Muscle of leg (tissue), 11 donors: Measurements from ENCODE around the gene ARHGEF39. TPM values are rescaled to one million over a fixed set of nuclear protein-coding genes. Genes with fewer than 3 reads are reported as not detected.

Experiments
- DNase-seq: peaks from one replicate; pipeline ENCODE4 v3.0.0; 2013
- H3K27ac ChIP-seq: one replicate; pipeline ENCODE4 v1.5.1; 2013; ENCODE audit warnings: mild to moderate bottlenecking, low read length, control low read depth
- H3K27me3 ChIP-seq: one replicate; pipeline ENCODE4 v1.6.1; 2013; ENCODE audit warnings: low read length; ENCODE audit not compliant: control insufficient read depth, insufficient read depth
- H3K36me3 ChIP-seq: one replicate; pipeline ENCODE4 v1.6.1; 2013; ENCODE audit warnings: low read length; ENCODE audit not compliant: control insufficient read depth, insufficient read depth
- H3K4me1 ChIP-seq: one replicate; pipeline ENCODE4 v1.6.1; 2013; ENCODE audit warnings: low read length; ENCODE audit not compliant: control insufficient read depth, insufficient read depth
- H3K4me3 ChIP-seq: one replicate; pipeline ENCODE4 v1.5.1; 2013; ENCODE audit warnings: low read length, control low read depth
- H3K9me3 ChIP-seq: replicated peaks from 2 replicates; pipeline ENCODE4 v1.6.1; 2013; ENCODE audit warnings: low read depth, low read length; ENCODE audit not compliant: control insufficient read depth
- WGBS: methylation state at CpG from one replicate; pipeline ENCODE4 v1.1.5; 2013; ENCODE audit warnings: missing lambda C conversion rate; ENCODE audit not compliant: insufficient coverage; 5-methylcytosine and 5-hydroxymethylcytosine counted together
- polyA plus RNA-seq, 8 donors: library from polyadenylated mRNA; unstranded; fragments of 120-200 nt; gene quantifications; one replicate each; pipeline versions ENCODE4 v1.2.1 to v1.2.3, GENCODE V29; 2013; ENCODE audit warnings: inconsistent platforms in 1 of 8, low replicate concordance in 1 of 8; ENCODE audit not compliant: insufficient read length in 8 of 8, insufficient read depth in 1 of 8
- total RNA-seq: library from RNA; stranded (reverse); fragments of 120-200 nt; gene quantifications from one replicate; pipeline ENCODE4 v1.2.4, GENCODE V29; 2013

Gene ARHGEF39
- total and polyA plus RNA-seq, 9 donors, result 1.4 to 7.7 (median 5.5) TPM

DNA sequence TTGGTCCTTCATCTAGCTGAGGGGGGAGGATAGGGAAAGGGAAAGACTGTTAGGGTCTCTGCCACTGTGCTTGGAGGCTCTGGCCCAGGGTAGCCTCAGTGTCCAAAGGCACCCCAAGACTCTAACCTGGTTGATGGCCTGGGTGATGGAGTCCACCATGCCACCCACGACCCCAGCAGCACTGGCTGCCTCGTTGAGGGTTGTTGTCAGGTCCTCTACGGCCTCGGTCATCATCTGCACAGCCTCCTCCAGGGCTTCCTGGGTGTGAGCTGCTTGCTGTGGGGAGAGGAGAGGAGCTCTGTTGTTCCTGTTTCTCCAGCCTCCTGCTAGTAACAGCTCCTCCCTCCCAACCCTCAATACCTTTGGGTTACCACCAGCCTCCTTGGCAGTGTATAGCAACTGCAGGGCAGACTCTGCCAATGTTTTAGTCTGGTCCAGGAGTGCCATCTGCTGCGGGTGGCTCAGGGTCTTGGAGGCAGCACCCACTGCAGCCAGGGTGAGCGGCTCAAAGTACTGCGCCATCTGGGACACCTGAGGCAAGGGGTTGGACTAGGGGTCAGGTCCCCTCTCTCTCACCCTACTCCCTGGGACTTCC is 40.9 kb upstream of the ARHGEF39 start:
- no peaks in the 10 kb centered on the region for H3K4me1 ChIP-seq
- 91% methylated on average over 3 of the region's 7 CpGs for WGBS
- no peak for DNase-seq
- peaks cover 92% of the 10 kb centered on the region for H3K36me3 ChIP-seq
- no peaks in the 10 kb centered on the region for H3K27me3 ChIP-seq
- no peaks in the 10 kb centered on the region for H3K9me3 ChIP-seq
- H3K27ac ChIP-seq, result no peak overlapping the region
- H3K4me3 ChIP-seq, result no peak overlapping the region

DNA sequence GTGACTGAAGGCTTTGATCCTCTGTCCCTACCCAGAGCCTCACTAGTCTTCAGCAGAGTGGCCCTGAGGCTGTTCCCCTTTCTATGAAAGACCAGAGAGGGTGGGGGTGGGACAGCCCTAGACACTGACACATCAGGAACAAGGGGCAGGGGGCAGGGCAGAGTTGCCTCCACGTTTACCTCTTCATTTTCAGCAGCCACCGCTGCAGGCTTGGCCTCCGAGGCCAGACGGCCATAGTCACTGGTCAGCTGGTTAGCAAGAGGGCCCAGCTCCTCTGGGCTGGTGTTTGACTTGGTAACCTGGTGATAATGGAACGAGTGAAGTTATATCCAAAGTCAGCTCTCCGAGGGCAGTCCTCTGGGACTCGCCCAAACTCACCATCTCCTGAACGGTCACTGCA is 40.4 kb upstream of the ARHGEF39 start:
- no peaks in the 10 kb centered on the region for H3K27me3 ChIP-seq
- H3K27ac ChIP-seq, result no peak overlapping the region
- no peak overlapping the region for H3K4me3 ChIP-seq
- no peak for DNase-seq
- H3K9me3 ChIP-seq, result no peaks in the 10 kb centered on the region
- peaks cover 92% of the 10 kb centered on the region for H3K36me3 ChIP-seq
- H3K4me1 ChIP-seq, result no peaks in the 10 kb centered on the region
- 92% methylated on average over 8 of the region's 8 CpGs for WGBS

DNA sequence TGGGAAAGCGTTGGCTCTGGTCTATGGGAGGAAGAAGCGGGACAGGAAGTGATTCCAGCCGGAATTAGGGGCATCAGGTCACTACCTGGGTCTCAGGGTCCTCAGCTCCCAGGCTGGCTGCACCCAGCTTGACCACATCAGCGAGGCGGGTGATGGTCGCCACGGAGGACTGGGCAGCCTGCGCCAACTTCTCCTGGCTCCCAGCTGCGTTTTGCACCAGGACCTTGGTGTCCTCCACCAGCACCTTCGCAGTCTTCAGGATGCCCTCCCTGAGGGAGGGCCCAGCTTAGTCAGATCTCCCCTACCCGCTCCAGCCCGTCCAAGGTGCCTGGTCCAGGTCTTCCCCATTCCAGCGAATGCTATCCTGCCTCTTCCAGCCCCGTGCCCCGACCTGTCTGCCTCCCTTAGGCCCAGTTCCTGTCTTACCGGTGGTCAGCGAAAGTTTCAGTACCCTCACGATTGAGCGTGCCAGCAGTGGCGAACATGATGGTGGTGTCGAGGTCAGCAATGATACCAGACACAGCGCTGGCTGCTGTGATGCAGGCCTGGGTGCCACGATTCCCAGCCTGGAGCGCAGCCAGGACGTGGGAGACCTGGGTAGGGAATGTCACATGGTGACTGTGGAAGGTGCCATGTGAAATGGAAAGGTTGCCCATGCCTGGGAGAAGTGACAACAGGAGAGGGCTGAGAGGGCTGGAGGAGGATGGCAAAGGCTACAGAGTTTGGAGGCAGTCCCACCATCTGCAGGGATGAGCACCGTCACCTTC is 39.1 kb upstream of the ARHGEF39 start:
- H3K27ac ChIP-seq, result no peak overlapping the region
- H3K36me3 ChIP-seq, result peaks cover 98% of the 10 kb centered on the region
- H3K4me3 ChIP-seq, result no peak overlapping the region
- no peaks in the 10 kb centered on the region for H3K27me3 ChIP-seq
- no peaks in the 10 kb centered on the region for H3K4me1 ChIP-seq
- no peak for DNase-seq
- no peaks in the 10 kb centered on the region for H3K9me3 ChIP-seq
- WGBS, result 93% methylated on average over 26 of the region's 26 CpGs

DNA sequence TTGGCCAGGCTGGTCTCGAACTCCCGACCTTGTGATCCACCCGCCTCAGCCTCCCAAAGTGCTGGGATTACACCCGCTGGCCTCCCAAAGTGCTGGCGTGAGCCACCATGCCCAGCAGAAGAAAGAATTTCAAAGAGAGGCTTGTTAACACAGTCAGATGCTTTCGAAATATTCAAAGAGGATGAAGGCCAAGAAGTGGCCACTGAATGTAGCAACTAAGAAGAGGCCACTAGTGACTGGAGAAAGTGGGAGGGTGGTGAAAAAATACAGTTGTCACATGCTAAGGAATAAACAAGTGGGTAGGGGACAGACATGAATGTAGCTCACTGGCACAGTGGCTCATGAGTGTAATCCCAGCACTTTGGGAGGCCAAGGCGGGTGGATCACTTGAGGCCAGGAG is 37.7 kb upstream of the ARHGEF39 start:
- Histone ChIP-seq H3K9me3 (no peaks in the 10 kb centered on the region), H3K27me3 (no peaks in the 10 kb centered on the region), H3K4me1 (no peaks in the 10 kb centered on the region), H3K36me3 (peaks cover 100% of the 10 kb centered on the region), H3K27ac (no peak overlapping the region), H3K4me3 (no peak overlapping the region)
- DNase-seq, result no peak
- WGBS, result 96% methylated on average over 6 of the region's 7 CpGs

DNA sequence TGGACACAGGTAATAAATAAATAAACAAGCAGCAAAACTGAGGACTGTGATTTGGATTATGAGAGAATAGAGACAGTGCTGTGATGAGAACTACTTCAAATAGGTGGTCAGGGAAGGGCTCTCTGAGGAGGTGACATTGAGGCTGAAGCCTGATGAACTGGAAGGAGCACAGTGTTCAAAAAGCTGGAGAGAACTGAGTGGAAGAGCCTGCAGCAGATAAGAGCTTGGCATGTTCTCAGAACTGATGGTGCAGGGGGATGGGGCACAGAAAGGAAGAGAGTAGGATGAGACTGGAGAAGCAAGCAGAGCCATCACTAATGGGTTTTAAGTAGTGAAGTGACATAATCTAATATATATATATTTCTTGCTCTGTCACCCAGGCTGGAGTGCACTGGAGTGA is 35.9 kb upstream of the ARHGEF39 start:
- H3K9me3 ChIP-seq, result no peaks in the 10 kb centered on the region
- no peak for DNase-seq
- H3K4me1 ChIP-seq, result no peaks in the 10 kb centered on the region
- H3K4me3 ChIP-seq, result no peak overlapping the region
- no peak overlapping the region for H3K27ac ChIP-seq
- no peaks in the 10 kb centered on the region for H3K27me3 ChIP-seq
- H3K36me3 ChIP-seq, result peaks cover 98% of the 10 kb centered on the region

DNA sequence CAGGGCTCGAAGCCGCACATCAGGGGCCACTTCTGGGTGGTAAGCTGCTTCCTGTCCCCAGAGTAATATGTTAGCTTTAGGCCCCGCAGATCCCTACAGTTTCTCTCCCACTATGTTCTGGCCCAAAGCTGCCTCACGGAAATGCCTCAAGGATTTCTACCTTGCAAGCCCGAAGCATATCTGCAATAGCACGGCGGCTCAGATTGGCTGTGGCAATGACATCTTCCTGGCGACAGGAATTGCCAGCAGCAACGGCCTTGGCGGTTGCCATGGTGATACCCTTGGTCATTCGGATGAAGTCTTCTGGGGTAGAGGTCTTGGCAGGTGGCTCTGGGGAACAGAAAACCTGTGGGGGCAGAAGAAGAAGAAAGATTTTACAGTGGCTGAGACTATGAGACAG is 35.0 kb upstream of the ARHGEF39 start:
- no peak for DNase-seq

DNA sequence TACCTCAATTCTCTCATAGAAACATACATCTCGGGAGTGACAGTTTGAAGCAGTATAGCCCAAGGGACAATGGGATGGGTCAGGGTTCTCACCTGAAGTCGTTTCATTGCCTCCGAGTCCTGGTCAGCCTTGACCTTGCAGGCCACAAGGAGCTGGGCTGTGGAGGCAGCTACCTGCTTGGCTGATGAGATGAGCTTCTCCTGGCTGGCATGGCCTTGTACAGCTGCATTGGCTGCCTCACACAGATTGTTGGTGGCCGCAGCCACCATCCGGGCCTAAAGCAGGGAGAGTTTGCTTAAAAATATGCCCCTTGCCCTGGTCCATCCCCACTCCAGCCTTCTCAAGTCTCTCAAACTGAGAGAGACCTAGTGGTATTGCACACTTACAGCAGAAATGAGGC is 33.2 kb upstream of the ARHGEF39 start:
- H3K27ac ChIP-seq, result no peak overlapping the region

More for the DNA sequence above, 35.0 kb upstream of the ARHGEF39 start:
- Histone ChIP-seq H3K4me1 (no peaks in the 10 kb centered on the region), H3K27me3 (no peaks in the 10 kb centered on the region), H3K36me3 (peaks cover 92% of the 10 kb centered on the region), H3K9me3 (no peaks in the 10 kb centered on the region), H3K27ac (no peak overlapping the region), H3K4me3 (no peak overlapping the region)
- WGBS, result 88% methylated on average over 10 of the region's 11 CpGs

DNA sequence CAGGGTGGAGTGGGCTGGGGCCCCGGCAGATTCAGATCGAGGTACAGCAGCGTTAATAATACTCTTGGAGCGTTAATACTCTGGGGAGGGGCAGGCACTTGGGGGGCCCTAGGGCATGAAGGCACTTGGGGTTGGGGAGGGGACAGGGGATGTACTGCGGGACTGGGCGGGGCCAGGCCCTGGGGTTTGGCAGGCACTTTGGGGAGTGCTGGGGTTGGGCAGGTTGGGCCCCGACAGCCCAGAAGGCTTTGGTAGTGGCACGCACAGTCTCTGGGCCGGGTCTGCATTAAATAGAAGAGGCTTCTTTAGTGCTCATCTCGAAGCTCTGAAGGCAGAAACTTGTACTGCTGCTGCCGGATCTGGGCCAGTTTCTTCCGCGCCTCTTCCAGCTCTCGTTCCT is 32.5 kb upstream of the ARHGEF39 start:
- no peaks in the 10 kb centered on the region for H3K27me3 ChIP-seq
- no peaks in the 10 kb centered on the region for H3K9me3 ChIP-seq
- 72% methylated on average over 14 of the region's 14 CpGs for WGBS
- no peak overlapping the region for H3K27ac ChIP-seq
- H3K4me3 ChIP-seq, result no peak overlapping the region
- no peak for DNase-seq
- H3K36me3 ChIP-seq, result peaks cover 67% of the 10 kb centered on the region
- H3K4me1 ChIP-seq, result no peaks in the 10 kb centered on the region

More for the DNA sequence above, 33.2 kb upstream of the ARHGEF39 start:
- Histone ChIP-seq H3K4me3 (no peak overlapping the region), H3K4me1 (no peaks in the 10 kb centered on the region), H3K27me3 (no peaks in the 10 kb centered on the region), H3K9me3 (no peaks in the 10 kb centered on the region), H3K36me3 (peaks cover 74% of the 10 kb centered on the region)
- DNase-seq, result no peak
- WGBS, result 95% methylated on average over 2 of the region's 5 CpGs

DNA sequence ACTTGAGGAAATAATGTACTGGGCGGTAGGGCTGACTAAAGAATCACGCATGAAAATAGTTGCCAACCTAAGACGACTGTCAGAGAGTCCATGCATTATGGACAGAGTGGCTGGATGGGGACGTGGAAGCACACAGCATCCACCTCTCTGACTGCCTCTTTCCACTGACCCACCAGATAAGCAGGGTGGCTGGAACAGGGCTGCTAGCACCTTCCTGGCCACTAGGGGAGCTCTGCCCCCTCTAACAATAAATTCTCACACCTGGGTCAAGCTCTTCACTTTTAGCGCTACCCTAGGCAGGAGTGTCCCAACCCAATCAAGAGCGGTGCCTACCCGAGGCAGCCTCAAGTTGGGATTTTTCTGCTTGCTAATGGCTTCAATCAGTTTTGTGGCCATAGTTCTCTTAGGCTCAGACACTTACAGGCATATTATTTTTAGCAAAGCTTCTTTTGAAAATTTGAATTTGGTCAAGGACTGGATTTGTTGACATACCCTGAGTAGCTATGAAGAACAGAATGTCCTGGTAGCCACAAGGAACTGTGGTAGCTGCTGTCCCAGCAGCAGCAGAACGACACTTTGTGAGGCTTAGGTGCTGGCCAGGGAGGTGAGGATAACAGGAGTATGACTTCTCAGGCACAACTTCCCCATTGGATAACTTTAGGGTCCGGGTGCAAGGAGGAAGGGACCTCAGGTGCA is 31.7 kb upstream of the ARHGEF39 start:
- DNase-seq, result peak; percentile 49
- Histone ChIP-seq H3K27me3 (no peaks in the 10 kb centered on the region), H3K9me3 (no peaks in the 10 kb centered on the region), H3K4me3 (no peak overlapping the region), H3K36me3 (peaks cover 58% of the 10 kb centered on the region), H3K27ac (no peak overlapping the region), H3K4me1 (peaks cover 4% of the 10 kb centered on the region)
- 42% methylated on average over 7 of the region's 9 CpGs for WGBS

DNA sequence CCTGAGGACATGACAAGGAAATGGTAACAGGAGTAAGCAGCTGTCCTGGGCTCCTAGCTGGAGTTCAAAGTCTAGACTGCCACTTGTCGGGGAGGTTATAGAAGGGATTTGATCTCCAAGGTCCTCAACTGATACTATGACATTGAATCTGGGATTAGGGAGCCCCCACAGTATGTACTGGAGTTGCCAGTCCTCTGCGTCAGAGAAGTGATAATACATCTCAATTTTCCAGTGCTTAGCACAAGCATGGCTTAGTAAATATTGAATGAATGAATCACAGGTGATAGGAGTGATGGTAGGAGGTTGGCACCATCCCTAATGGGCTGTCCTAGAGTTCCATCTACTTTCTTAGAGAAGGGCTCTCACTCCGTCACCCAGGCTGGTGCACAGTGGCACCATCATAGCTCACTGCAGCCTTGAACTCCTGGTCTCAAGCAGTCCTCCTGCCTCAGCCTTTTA is 31.0 kb upstream of the ARHGEF39 start:
- H3K36me3 ChIP-seq, result peaks cover 51% of the 10 kb centered on the region
- no peaks in the 10 kb centered on the region for H3K9me3 ChIP-seq
- 100% methylated on average over 3 of the region's 3 CpGs for WGBS
- DNase-seq, result no peak
- peaks cover 9% of the 10 kb centered on the region for H3K4me1 ChIP-seq
- no peaks in the 10 kb centered on the region for H3K27me3 ChIP-seq
- no peak overlapping the region for H3K27ac ChIP-seq
- H3K4me3 ChIP-seq, result no peak overlapping the region
